Measurements from ENCODE around the gene TMEM179.

TMEM179 gene

DNA sequence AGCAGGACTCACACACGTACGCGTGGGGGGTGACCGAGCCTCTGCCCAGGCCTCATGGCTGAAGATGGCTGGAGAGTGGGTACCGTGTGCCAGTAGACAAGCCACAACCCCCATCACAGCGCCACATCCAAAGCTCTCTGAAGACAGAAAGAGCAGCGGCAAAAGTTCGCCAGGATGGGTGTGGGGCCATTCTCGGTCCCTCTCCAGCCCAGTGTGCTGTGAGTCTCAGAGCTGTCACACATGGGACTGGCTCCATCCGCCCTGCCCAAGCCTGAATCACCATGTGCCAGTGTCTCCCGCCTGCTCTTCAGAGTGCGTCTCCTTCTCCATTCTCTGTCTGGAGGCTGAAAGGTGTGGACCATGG is 5.7 kb downstream of the TMEM179 start:
- no peak for DNase-seq (ENCODE audit: low spot score)

DNA sequence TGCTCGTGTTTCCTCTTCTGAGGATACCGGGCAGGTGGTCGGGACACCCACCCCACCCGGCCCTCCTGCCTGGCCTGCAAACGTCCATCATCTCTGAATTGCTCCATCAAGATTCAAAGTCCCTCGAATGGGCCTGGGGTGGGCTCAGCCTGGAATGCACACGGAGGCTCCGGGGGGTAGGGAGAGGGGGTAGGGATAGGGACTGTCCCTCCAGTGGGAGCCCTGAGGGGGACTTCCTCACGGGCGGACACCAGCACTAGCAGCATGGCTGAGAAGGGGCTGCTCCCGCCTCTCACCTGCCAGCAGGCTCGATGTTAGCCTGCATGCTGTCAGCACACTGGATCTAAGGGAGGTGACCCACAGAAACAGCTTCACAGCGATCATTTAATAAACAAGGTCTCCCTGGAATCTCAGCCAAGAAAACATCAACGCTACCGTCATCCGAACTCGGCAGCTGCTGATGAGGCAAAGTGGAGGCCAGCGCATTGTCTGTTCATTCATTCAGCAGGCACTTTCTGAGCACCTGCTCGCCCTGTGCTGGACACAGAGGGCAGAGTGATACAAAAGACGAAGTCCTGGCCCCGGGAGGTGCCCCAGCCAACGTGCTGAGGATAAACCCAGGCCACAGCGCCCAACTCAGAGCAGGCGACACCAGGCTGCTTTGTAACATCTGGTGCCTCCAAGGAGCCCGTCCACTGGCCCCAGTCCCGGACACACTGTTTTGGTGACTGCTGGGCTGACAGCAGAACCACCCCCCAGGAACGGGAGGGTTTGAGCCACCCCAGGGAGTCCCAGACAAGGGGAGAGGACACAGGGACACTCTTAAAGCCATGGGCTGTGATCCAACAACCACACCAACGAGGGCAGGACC is 6.3 kb downstream of the TMEM179 start:
- no peak for DNase-seq (ENCODE audit: low spot score)

DNA sequence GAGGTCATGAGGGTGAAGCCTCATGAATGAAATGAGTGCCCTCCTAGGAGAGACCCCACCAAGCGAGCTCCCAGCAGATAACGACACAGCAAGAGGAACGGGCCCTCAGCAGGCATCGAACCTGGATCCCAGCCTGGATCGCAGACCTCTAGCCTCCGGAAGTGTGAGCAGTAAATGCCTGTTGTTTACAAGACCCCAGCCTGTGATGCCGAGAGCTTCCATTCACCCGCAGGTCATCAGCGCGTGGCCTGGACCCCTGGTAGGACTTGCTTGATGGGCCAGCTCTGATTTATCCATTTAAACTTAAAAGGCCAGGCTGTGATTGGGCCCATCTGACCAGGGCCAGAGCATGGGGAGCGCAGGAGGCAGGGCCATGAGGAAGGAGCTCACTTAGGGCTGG is 7.0 kb downstream of the TMEM179 start:
- DNase-seq (ENCODE audit: low spot score): no peak

DNA sequence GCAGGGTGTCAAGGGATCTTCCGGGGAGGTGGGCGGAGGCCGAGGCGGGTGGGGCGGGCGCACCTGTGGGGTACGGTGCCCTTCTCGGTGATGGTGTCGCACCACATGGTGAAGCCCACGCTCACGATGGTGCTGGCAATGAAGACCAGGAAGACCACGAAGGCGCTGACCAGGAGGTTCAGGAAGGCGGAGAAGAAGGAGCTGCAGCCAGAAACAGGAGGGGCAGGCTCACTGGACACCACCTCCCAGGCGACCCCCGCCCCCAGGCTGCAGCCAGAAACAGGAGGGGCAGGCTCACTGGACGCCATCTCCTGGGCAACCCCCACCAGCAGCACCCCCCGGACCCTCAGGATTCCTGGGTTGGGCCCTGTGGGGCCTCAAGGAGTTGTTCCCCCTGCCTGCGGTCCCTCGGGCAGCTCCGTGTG is 7.6 kb downstream of the TMEM179 start:
- no peak for DNase-seq (ENCODE audit: low spot score)

DNA sequence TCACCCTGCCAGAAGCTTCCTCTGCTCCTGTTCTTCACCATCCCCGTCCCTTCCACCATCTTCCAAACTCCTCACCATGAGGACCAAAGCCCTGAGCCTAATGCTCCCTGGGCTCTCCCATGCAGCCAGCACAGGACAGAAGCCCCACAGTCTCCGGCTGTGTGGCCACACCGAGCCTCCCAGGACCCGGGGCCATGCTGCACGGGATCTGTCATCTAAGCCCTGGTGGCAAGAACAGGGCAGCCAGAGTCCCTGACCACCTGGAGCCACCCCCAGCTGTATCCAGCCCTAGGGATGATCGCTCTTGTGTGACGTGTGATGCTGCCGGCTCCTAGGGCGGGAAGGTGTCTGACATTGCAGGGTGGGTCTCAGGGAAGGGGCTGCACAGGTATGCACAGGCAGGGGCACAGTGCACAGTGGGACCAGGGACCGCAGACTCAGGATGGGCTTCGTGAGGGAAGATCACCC is 8.1 kb downstream of the TMEM179 start:
- no peak for DNase-seq (ENCODE audit: low spot score)

DNA sequence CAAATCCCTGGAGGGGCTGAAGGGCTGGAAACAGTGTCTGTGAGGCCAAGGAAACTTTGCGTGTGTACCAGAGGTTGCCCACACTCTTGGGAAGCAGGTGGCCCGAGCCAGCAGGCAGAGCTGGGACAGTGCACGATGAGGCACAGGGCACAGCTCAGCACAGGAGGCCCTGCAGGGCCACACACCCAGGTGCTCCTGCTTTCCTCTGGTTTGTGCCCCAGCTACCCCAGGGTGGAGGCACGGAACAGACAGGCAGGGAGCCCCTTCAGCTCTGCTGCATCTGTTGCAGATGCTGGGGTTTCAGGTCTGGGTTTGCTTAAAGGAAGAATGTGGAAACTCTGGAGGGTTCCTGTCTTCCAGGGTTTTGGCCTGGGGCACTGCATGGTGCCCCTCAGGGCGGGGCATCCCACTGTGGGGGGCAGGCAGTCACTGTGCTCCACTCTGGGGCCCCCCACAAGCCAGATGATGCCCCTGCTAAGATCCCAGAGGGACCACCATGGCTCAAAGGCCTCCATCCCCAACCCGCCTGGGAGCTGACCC is 8.6 kb downstream of the TMEM179 start:
- DNase-seq (ENCODE audit: low spot score): no peak

DNA sequence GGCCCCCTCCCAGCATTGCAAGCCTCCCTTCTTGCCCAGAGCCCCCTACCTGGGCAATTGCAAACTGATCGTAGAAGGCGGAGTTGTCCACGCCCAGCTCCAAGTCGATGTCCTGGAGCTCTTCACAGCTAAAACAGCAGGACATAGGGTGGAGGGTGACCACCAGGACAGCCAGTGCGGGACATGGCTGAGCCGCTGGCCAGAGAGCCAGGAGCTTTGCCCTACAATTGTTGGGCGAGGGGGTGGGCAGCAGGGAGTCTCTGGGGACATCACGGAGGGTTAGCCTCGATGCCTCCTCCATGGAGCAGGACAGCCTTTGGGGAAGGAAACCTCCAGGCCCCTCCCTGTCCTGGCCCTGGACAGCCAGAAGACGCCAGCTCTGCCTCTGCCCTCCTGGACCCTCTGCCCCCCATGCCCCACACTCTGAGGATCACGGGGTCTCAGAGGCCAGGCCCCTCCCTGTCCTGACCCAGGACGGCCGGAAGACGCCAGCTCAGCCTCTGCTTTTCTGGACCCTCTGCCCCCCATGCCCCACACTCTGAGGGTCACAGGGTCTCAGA is 9.4 kb downstream of the TMEM179 start:
- DNase-seq (ENCODE audit: low spot score): no peak

DNA sequence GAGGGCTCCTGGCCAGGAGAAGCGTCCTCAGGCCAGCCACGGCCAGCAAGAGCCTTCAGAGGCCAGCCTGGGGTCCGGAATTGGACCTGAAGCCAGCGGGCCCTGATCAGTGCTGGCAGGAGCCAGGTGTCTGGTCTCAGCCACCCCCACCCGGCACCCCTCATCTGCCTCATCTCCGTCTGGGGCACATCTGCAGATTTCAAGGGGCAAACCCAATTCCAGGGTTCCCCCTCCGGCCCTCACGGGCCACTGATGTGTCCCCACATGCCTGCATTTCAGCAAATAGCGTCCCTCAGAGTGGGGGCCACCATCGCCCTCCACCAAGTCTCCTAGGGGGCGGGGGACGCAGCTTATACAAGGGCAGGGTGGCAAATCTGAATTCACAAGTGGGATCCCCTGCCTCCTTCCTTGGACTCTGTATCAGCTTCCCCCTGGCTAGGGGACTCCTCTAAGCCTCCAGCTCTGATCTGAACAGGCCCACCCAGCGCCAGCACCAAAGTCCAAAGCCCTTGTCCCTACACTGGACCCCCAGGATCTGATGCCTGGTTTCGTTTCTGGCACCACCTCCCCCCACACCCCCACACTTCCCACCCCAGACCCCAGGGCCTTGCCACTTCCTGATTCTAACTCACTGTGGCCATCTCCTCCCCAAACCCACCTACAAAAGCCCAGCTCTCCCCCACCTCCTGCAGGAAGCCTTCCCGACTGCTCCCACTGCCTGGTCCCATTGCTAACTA is 10.1 kb downstream of the TMEM179 start:
- DNase-seq (ENCODE audit: low spot score): no peak

DNA sequence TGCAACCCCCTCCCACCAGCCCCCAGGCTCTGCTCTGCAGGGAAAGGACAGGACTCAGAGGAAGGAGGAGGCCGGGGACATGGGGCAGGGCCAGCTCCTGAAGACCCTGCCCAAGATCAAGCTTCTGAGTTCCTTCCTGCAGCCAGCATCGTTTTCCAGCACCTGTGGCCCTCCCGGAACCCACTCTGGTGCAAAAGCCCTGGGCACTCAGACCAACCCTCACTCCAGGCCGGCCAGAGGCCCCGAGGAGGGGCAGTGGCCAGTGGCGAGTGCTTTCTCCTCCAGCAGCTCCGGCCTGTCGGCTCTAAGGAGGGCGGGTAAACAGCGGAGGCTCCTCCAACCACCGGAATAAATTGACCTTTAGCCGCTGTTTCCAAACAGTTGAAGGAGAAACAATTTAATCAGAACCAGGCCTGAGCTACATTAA is 10.8 kb downstream of the TMEM179 start:
- no peak for DNase-seq (ENCODE audit: low spot score)

DNA sequence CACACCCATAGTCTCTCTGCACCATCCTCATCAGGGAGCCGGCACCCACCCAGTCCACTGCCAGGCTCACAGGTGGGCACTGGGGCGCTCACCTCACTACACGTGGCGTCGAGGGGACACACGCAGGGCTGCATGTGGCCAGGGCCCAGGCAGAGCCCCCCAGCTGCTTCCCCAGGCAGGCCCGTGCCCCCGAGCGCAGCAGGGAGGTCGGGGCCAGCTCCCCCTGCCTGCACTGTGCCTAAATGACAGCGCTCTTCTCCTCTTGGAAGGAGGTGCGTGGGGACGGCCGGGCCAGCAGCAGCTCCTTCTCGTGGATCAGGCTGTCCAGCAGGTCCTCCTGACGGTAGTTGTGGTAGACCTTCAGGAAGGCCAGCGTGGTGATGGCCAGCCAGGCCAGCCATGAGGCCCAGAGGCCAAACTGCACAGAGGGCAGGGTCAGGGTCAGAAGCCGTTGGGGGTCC is 11.3 kb downstream of the TMEM179 start:
- no peak for DNase-seq (ENCODE audit: low spot score)

DNA sequence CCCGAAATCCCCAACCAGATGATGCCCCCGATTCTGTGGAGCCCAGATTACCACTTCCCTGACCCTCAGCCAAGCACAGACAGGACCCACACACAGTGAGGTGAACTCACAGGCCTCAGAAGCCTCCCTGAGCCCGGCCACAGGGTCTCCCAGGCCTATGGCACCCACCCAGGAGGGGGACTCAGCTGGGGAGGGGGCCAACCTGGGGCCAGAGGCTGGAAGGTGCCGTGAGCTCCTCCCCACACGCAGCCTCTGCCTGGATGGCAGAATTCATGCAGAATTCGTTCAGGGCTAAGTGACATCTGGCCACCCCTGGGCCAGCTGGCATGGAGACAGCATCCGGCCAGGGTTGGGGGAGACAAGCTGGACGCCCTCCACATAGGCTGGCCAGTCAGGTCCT is 11.8 kb downstream of the TMEM179 start:
- no peak for DNase-seq (ENCODE audit: low spot score)

DNA sequence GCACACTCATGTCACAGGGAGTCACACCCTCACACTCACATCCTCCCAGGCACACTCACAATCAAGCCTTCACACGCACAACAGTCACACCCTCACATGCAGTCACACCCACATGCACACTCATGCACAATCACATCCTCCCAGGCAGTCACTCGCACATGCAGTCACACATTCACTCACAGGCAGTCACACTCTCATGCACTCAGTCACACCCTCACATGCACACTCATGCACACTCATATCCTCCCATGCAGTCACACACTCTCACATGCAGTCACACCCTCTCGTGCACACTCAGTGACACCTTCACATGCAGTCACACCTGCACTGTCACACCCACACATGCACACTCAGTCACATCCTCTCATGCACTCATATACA is 12.3 kb downstream of the TMEM179 start:
- no peak for DNase-seq (ENCODE audit: low spot score)

DNA sequence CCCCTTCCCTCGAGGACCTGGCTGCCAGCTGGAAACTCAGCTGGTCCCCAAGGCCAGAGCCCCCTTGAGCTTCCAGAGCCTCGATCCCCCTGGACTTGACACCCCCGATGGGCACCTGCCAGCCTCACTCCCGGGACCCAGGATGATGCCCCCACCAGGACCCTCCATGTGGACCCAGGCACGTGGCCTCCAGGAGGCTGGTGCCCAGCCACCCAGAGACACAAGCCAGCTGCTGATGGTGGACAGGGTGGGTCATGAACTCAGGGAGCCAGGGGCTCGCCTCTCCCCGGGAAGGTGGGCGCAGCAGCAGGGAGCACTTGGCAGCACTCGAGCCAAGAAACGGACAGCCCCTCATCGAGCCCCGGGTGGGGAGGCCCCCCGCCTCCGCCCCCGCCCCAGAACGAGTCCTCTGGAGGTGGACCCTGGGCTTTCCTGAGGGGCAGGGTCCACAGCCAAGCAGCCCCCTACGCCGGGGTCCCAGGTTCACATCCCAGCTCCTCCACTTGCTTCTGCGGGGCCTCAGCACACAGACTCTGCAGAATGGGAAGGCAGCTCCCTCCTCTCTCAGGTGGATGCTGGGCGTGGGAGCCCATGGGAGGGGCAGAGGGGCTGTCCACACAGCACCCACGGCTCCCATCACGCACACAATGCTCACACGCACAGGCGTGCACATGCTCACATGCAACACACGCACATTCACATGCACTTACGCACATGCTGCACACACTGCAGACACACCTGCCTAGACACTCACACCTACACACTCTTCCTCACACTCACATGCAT is 12.9 kb downstream of the TMEM179 start:
- no peak for DNase-seq (ENCODE audit: low spot score)

DNA sequence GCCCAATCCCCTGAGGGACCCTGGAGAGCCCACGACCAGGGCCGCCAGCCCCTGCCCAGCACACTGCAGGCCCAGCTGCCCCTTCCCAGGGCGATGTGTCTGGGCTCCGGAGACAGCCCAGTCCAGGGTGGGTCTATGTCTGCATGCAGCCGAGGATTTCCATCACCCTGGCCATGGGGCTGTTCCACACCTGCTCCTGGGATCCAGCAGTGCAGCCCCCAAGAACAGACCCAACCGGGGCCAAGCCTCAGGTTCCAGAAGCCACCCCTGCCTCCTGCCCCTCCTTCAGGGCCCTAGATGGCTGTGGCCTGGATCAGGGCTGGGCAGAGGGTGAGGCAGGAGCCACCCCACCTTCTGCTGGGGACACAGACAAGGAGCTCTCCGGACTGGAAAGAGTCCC is 13.5 kb downstream of the TMEM179 start:
- no peak for DNase-seq (ENCODE audit: low spot score)

DNA sequence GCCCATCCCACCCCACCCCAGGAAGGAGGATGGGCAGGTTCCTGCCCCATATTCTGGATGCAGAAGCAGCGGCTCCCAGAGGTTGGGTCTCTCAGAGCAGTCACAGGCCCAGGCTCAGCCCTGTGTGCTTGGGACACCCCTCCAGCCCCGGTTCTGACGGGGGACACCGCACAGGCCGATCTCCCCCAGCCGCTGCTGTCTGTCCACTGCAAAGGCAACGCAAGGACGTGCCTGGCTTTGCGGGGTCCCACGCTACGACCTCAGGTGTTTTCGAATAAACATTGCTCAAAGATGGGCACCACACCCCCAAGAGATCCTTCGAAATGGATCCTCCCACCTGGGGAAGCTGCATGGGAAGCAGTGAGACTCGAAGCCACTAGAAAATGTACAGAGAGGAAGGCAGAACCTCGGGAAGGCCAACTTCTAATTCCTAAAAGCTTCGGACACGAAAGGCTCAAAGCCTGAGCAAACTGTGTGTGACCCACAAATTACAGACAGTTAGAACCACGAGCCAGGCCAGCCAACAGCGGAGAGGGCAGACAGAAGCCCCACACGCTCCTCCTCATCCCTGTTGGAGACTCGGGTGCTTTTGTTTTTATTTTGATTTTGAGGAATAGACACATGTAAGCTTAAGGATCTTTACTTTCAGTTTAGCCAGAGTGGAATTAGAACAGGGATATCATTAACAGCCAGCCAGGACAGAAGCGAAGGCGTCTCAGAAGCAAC is 14.2 kb downstream of the TMEM179 start:
- no peak for DNase-seq (ENCODE audit: low spot score)

DNA sequence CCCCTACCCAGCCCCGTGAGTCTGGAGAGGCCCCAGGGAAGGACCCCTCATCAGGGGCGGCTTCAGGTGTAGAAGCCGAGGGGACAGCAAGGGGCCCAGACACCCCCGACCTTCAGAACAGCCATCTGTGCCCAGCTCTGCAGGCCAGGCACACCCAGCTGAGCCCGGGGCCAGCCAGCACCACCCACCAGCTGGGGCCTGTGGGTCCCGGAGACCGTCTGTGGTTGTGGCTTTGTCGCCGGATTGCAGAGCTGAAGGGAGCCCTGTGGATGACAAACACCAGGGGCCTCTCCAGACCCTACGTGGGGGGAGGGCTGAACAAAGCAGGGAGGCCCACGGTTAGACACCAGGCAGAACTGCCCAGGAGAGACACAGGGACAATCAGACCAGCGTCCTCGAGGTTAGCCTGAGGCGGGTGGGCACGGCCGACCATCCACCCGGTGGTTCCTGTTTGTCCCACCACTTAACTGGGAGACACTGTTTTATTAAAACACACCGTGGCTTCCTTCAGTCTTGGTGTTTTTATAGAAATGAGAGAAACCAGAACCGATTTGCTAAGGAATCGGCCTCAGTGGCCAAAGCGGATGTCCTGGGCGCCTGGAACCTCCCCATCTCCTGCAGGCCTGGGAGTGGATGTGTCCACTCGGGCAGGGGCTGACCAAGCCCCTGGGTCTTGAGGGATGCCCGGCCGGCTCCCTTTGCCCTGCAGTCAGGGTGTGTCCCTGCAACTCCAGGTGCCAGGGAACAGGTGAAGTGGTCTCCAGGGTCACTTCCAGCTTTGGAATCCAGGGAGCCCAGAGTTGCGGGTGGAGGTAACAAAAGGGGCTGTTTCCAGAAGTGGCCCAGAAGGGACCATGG is 15.0 kb downstream of the TMEM179 start:
- no peak for DNase-seq (ENCODE audit: low spot score)

DNA sequence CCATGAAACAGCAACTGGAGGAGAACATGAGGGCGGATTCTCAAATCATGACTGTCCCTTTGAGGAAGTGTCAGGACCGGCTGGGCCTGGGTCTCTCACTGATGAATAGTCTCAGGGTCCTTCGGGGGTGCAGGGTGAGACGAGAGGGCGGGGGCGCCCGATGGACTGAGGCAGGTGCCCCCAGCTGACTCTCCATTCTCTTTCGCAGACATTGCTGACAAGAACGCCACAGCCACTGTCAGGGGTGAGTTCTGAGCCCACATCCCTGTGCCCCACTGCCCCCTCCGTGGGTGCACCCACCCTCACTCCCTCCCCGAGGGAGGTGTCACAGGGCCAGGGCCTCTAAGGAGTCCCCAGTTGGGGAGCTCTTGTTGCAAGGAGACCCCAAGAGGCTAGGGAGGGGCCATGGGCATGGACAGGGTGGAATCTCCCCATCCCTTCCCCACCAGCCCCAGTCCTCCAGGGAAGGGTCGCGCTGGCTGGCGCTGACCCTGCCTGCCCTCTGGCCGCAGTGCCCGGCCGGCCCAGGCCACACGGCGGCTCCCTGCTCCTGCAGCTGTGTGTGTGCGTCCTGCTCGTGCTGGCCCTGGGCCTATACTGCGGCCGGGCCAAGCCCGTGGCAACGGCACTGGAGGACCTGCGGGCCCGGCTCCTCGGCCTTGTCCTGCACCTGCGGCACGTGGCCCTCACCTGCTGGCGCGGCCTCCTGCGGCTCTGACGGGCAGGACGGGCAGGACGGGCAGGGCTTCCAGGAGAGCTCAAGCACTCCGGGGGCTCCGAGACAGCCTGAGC is 16.3 kb downstream of the TMEM179 start:
- DNase-seq (ENCODE audit: low spot score): no peak

DNA sequence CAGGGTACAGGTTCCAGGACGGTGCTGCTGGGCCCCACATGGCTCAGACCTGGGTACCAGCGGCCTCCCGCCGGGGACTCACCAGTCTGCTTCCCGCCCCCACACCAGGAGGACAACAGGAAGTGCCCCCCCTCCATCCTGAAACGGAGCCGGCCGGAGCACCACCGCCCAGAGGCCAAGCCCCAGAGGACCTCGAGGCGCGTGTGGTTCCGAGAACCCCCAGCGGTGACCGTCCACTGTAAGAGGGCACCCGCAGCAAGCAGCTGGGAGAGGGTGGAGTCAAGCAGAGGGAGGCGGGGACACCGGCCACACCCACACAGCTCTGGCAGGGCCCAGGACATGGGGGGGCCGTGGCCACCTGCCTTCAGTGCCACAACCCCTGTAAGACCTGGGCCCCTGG is 16.9 kb downstream of the TMEM179 start:
- DNase-seq (ENCODE audit: low spot score): no peak

DNA sequence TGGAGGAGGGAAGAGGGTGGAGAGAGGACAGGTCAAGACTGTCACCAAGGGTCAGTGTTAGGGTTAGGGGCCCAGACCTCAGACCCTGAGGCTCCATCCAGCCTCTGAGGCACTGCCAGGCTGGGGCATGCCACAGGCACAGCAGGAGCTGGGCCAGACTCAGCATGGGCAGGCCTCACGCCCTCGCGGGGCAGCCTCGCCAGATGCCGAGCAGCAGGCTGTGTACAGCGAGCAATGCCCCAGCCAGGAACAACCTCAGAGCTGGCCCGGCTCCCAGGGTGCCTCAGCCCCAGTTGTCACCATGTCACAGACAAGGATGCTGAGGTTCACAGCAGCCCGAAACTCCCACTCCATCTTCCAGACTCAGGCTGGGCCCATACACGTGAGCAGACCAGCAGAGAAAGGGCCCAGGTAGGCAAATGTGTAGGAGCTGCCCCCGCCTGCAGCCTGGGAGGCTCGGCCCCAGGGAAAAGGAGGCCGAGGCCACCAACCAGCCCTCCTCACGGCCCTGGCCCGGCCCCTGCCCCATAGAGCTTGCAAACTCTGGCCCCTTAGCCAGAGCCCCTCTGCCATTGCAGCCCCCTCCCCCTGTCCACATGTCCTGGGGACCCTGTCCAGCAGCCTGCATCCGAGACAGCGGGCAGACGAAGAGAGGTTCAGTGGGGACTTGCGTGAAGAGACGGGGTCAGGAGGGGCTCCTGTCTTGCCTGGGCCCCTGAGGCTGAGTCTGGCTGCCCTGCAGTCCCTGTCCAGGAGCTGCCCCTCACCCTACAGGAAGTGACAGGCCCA is 17.5 kb downstream of the TMEM179 start:
- DNase-seq (ENCODE audit: low spot score): peak; percentile 25

All from AG08395 (cell line).